A549 treated with Hydrocortisone at 1 μM for 4 hours (cell line): ENCODE measurements around the gene CFAP43. TPM values are rescaled to one million over a fixed set of nuclear protein-coding genes. Genes with fewer than 3 reads are reported as not detected.

Source experiments
- total RNA-seq: library from RNA; stranded (reverse); fragments of 200-300 nt; extraction: Qiagen RNA extraction; gene quantifications from 5 replicates; pipeline ENCODE4 v1.2.3, GENCODE V29; 2022

CFAP43 gene, protein sequence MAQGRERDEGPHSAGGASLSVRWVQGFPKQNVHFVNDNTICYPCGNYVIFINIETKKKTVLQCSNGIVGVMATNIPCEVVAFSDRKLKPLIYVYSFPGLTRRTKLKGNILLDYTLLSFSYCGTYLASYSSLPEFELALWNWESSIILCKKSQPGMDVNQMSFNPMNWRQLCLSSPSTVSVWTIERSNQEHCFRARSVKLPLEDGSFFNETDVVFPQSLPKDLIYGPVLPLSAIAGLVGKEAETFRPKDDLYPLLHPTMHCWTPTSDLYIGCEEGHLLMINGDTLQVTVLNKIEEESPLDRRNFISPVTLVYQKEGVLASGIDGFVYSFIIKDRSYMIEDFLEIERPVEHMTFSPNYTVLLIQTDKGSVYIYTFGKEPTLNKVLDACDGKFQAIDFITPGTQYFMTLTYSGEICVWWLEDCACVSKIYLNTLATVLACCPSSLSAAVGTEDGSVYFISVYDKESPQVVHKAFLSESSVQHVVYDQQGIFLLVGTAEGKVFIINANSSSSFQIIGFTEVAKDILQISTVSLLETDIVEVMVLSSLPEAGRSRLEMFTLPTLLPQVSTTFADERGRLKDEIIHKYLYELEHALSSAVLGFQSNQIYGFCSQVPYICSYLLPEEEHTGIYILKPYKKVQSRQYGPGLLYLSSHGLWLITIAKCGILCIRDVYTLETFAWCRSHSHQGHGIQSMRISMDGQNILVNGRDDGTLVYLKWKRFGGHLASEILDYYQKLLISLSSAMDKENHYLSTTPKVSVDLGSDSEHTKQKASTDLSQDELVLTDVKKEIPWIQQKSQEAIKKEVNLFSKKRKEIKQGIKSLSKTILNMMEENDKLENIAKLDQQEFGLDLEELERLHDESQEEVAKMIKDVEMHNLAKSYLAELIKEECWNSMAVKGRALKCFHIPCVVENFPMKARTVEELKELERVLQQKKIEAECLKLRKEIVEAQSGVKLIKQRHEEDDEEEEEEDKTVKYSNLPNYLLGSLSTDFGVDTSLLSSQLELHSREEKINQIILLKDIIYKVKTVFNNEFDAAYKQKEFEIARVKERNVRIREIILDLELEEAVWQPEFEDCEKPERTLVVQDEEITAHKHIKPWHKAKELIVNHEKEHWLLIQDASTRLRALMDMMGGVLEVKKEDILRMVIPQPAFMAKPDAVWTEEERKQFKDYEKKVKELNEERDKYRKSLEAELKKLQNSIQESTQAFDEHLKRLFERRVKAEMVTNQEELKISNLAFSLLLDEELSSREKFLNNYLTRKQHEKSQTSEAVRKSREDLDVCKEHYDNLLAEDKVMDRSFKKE (N-terminal part only)
- total RNA-seq: 0.10 to 0.25 TPM (median 0.21 TPM) in 4 of 5 replicates, not detected in the other

DNA sequence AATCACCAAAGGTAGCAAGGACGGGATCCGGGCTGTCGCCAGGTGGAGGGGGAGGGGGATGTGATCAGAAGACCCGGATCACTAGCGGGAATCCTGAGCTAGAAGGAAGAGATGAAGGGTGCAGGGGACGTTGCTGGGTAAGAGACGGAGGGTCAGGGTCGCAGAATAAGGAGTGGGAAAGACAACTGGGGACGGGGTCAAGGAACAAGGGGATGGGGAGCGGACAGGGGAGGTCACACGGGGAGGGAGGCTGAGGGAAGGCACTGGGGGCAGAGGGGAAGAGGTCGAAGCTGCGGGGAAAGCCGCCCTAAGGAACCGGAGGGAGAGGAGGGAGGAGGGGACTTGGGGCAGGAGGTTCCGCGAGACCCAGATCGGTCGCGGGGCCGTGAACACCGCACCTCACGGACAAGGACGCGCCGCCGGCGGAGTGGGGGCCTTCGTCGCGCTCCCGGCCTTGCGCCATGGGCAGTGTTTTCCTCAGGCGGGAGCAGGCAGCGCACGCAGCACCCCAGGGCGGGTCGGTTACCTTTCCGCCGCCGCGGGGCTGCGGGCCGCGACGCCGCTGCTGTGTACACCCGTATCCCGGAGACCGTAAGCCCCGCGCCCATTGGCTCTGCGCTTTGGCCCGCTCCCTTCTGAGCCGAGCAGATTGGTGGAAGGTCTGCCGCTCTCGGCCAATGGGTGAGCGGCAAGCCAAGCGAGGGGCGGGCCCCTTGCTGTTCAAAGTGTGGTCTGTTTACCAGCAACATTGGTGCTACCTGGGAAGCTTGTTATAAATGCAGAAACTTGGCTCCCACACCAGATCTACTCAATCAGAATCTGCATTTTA is at the start of gene CFAP43:
TSS of gene CFAP43 (minus strand) at position 581 of the 829 bp plus-strand sequence. CDS start at position 463, 118 bp downstream.

DNA sequence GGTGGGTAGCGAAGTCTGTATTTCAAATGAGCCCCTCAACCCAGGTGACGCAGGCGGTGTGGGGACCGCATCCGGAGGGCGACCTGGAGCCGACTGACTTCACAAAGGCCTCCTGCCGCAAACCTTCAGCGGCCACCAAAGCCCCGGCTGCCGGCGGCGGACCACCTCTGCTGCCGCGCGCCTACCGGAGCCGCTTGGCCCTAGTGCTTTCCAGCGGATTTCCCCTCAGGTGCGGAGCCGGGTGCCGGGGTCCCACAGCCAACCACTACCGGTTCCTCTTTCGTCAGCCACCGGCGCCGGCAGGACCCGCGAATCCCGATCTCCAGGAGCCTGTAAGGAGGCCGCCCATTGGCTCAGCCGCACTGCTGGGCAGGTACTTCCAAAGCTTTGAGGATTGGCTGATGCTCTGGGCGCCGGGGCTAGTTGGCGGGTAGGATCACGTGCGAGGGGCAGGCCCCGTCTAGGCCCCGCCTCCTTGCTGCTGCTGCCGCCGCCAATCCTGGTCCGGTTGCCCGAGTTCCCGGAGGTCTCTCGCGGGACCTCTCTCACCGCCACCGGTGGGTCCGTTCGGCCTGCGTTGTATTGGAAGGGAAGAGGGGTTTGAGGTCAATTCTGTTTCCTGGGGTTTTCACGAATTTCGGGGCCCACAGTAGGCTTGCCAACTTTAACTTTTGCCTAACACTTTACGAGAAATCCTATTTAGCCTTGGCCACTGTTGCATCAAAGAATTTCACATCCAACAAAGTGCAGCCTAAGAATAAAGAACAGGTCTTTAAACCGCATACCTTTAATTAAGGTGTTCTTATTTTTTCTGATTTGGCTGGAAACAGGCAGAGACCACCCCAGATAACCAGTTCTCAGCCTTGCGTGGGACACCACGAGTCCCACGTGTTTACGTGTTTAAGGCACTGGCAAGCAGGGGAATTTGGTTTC is 36.8 kb upstream of the CFAP43 start, which contains the start of gene GSTO2:
TSS of gene GSTO2 (plus strand) at position 472 of the 933 bp plus-strand sequence. CDS start 5,732 bp downstream, outside the sequence.

DNA sequence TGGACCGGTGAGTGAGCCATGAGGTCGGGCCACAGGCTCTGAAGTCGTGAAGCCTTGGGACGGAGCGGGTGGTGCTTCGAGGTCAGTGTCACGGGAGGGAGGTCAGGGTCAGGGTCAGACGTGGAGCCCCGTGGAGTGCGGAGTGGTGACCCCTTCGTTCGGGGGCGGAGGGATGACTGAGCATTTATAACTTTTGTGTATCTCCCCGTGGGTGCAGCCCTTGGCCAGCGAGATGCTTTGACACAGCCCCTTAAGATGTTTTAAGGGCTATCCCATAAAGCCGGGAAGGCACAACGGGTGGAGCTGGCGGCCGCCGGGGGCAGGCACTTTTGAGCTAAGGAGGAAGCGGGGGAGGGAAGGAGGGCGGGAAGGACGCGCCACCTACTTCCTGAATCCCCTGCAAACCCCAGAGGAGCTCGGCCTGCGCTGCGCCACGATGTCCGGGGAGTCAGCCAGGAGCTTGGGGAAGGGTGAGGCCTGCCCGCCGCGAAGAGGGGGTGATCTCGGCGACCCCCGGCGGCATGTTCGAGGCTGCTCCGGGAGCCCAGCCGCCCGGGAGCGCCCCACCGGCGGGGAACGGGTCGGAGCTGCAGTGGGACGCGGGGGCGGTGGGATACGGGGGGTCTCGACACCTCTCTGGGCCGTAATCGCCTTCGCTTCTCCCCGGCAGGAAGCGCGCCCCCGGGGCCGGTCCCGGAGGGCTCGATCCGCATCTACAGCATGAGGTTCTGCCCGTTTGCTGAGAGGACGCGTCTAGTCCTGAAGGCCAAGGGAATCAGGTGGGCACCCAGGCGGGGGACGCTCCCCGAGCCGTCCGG is 22.5 kb upstream of the CFAP43 start, which contains the start of gene GSTO1:
TSS of gene GSTO1 (plus strand) at position 400 of the 818 bp plus-strand sequence. CDS start at position 437, 37 bp downstream.

DNA sequence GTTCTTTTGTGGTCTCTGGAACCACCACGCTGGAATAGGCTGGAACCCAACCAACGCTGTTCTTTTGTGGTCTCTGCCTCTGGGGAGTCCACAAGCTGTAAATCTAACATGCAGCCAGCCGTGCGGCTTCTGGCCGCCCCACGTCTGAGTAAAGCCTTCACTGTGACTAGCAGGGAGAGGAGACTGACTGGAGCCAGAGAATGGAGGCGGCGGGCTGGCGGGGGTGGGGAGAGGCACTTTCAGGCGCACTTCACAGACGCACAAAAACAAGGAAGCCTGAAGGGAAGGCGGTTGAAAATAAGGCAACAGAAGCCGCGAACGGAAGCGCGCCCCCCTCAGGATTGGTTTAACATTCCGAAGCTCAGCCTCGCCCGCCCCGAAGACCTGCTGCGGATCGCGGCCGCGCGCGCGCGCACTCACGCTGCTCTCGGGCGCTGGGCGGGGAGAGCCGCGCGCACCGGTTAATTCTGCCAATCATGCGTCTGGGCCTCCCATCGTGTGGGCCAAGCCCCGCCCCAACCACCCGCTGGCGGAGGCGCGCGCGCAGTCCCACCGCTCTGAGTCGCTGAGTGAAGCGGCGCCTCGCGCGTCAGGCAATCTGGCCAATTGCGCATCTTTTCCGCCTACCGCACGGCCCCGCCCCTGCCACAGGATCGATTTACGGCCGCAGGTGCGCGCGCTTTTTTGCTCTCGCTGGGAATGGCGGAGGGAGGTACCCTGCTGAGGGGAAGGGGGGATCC is 110.5 kb downstream of the CFAP43 start, which contains the start of gene SFR1:
TSS of gene SFR1 (plus strand) at position 687 of the 740 bp plus-strand sequence. CDS start at position 700, 13 bp downstream.

DNA sequence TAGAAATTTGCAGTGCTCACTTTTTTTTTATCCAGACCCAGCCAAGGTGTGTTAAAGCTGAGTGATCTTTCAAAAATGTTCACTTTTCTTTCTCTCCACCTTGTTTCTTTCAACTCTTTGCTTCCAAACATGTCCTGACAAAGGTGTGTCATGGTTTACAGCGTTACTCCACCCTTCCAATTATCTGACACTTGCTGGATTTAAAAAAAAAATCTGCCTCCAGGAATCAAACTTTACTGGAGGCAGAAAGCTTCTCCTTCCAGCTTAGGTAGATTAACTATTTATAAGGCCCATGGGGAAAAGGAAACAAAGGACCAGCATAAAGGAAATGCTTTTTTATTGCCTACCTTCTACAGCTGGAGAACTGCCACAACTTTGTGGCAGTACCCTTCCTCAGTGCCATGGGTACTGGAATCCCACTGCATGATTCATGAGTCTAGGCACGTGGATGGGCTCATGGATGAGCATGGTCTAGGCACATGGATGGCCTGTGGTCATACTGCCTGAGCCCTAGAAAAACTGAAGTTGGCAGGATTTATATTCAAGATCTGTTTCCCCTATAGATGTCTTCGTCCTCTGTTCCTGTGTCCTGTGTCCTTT is 146.3 kb downstream of the CFAP43 start, which contains the start of gene COL17A1:
TSS of gene COL17A1 (minus strand) at position 80 of the 600 bp plus-strand sequence. CDS start 5,207 bp downstream, outside the sequence.

Other genes starting within 250 kb of the CFAP43 start
- 1.7 to 2.4 TPM (median 2.2 TPM) in 5 replicates for gene COL17A1, start 146.5 kb downstream of the CFAP43 start, total RNA-seq
- 13.4 to 18.3 TPM (median 14.7 TPM) in 5 replicates for gene SFR1, start 110.2 kb downstream of the CFAP43 start, total RNA-seq
- 280 to 311 TPM (median 295 TPM) in 5 replicates for gene GSTO1, start 22.5 kb upstream of the CFAP43 start, total RNA-seq
- 1.7 to 2.4 TPM (median 1.9 TPM) in 5 replicates for gene GSTO2, start 36.8 kb upstream of the CFAP43 start, total RNA-seq
- gene ITPRIP, start 106.1 kb upstream of the CFAP43 start, total RNA-seq: 57.4 to 68.3 TPM (median 64.7 TPM) in 5 replicates
- 0.08 to 0.17 TPM (median 0.14 TPM) in 5 replicates for gene CFAP58, start 121.5 kb upstream of the CFAP43 start, total RNA-seq